ENCODE results near the gene RHAG. TPM values are rescaled to one million over a fixed set of nuclear protein-coding genes. Genes with fewer than 3 reads are reported as not detected.
"Not testable (repeated sequence)": the region's sequence is repeated elsewhere in the genome, so short reads cannot be mapped to it uniquely, and the experiment has no call there.

The RHAG gene
- total RNA-seq, 1 experiment from 2014 or later = not detected

- H3K27ac Mint-ChIP-seq = no peak overlapping the region
Measured at GRCh38 chr6:49632727-49633126, 3.9 kb downstream of the RHAG start.

DNA sequence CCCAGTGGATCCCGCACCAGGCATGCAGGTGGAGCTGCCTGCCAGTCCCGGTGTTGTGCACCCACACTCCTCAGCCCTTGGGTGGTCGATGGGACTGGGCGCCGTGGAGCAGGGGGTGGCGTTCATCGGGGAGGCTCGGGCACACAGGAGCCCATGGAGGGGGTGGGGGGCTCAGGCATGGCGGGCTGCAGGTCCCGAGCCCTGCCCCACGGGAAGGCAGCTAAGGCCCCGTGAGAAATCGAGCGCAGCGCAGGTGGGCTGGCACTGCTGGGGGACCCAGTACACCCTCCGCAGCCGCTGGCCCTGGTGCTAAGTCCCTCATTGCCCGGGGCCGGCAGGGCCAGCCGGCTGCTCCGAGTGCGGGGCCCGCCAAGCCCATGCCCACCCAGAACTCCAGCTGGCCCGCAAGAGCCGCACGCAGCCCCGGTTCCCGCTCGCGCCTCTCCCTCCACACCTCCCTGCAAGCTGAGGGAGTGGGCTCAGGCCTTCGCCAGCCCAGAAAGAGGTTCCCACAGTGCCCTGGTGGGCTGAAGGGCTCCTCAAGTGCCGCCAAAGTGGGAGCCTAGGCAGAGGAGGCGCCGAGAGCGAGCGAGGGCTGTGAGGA lies 7.1 kb downstream of the RHAG start:
- H3K79me1 ChIP-seq (ENCODE audit: insufficient read depth, low read depth, low read length, poor library complexity, severe bottlenecking); H4K91ac ChIP-seq (ENCODE audit: insufficient read length, low read depth, low read length); H2AFZ ChIP-seq (ENCODE audit: low read length); H3K56ac ChIP-seq (ENCODE audit: insufficient read length, low read depth, low read length); H3K4me2 ChIP-seq (ENCODE audit: insufficient read depth, insufficient read length, low read length); H3K14ac ChIP-seq (ENCODE audit: insufficient read depth, low read length); H3K4me1 Mint-ChIP-seq; H2BK5ac ChIP-seq (ENCODE audit: insufficient read length, low read length); H3K27ac Mint-ChIP-seq; H3K23ac ChIP-seq (ENCODE audit: insufficient read length, low read depth, low read length); H2BK15ac ChIP-seq (ENCODE audit: low read depth, low read length); H3K4me3 Mint-ChIP-seq; H3K27me3 ChIP-seq (ENCODE audit: insufficient read depth, low read length); H2BK12ac ChIP-seq (ENCODE audit: insufficient read length, low read depth, low read length); H3K9ac ChIP-seq (ENCODE audit: extremely low read depth, insufficient read length, low read length); H4K20me1 ChIP-seq (ENCODE audit: control insufficient read depth, insufficient read depth, insufficient read length); H3K23me2 ChIP-seq (ENCODE audit: insufficient read length, low read depth, low read length, poor library complexity, severe bottlenecking); DNase-seq; H3K9me3 ChIP-seq (ENCODE audit: control insufficient read depth, low read depth, low read length); H3K18ac ChIP-seq (ENCODE audit: insufficient read length, low read depth, low read length); H3K27me3 Mint-ChIP-seq (ENCODE audit: low read depth); H3K79me2 ChIP-seq (ENCODE audit: insufficient read depth, low read length); H2BK120ac ChIP-seq (ENCODE audit: low read depth, low read length, poor library complexity, severe bottlenecking); H2AK5ac ChIP-seq (ENCODE audit: insufficient read length, low read length); H4K8ac ChIP-seq (replicated peaks; ENCODE audit: insufficient read length, low read depth, low read length); H4K5ac ChIP-seq (ENCODE audit: insufficient read length, low read depth, low read length); H3T11ph ChIP-seq (ENCODE audit: low read length); H3K4ac ChIP-seq (ENCODE audit: low read depth, low read length); H2BK20ac ChIP-seq (ENCODE audit: low read depth, low read length, poor library complexity, severe bottlenecking); H3K4me1 ChIP-seq (ENCODE audit: insufficient read depth, low read length); H3K27ac ChIP-seq (ENCODE audit: insufficient read length, low read depth, low read length): not testable (repeated sequence)
- peaks cover 0 to 16% (median 10%) of the 10 kb centered on the region in 3 experiments; a peak in 4 of 7 replicates for H3K36me3 Mint-ChIP-seq (ENCODE audit: insufficient read depth in 1 of 3, low read depth in 3 of 3)
- WGBS (ENCODE audit: extremely low coverage, insufficient read length, low lambda C conversion rate) = no CpG with 5 or more reads among the region's 36 CpGs
- H3K9me3 Mint-ChIP-seq = peaks cover 9 to 15% of the 10 kb centered on the region in 2 experiments; a peak in 4 of 5 replicates

More at GRCh38 chr6:49632727-49633126, 3.9 kb downstream of the RHAG start:
- H4K20me1 ChIP-seq (ENCODE audit: control insufficient read depth, insufficient read depth, insufficient read length) = no peaks in the 10 kb centered on the region
- no peak overlapping the region for H3K27ac ChIP-seq (ENCODE audit: insufficient read length, low read depth, low read length)
- Mint-ChIP-seq H3K36me3 (ENCODE audit: insufficient read depth in 1 of 3, low read depth in 3 of 3) (peaks cover 0 to 2% (median 0%) of the 10 kb centered on the region in 3 experiments; a peak in 1 of 7 replicates), H3K4me3 (no peak overlapping the region), H3K9me3 (peaks cover 3 to 5% of the 10 kb centered on the region in 2 experiments; a peak in 2 of 5 replicates), H3K4me1 (peaks cover 4% of the 10 kb centered on the region in 2 experiments; a peak in 1 of 4 replicates), H3K27me3 (ENCODE audit: low read depth) (no peaks in the 10 kb centered on the region)
- no peaks in the 10 kb centered on the region for H3K23me2 ChIP-seq (ENCODE audit: insufficient read length, low read depth, low read length, poor library complexity, severe bottlenecking)
- no CpG with 5 or more reads among the region's 3 CpGs for WGBS (ENCODE audit: extremely low coverage, insufficient read length, low lambda C conversion rate)
- H3K9me3 ChIP-seq (ENCODE audit: control insufficient read depth, low read depth, low read length) = no peaks in the 10 kb centered on the region
- H3K4me2 ChIP-seq (ENCODE audit: insufficient read depth, insufficient read length, low read length) = no peak overlapping the region
- no peaks in the 10 kb centered on the region for H3K27me3 ChIP-seq (ENCODE audit: insufficient read depth, low read length)
- DNase-seq = no peak
- H3K18ac ChIP-seq (ENCODE audit: insufficient read length, low read depth, low read length) = no peak overlapping the region
- no peak overlapping the region for H3K56ac ChIP-seq (ENCODE audit: insufficient read length, low read depth, low read length)
- H2BK120ac ChIP-seq (ENCODE audit: low read depth, low read length, poor library complexity, severe bottlenecking) = no peak overlapping the region
- no peak overlapping the region for H2BK20ac ChIP-seq (ENCODE audit: low read depth, low read length, poor library complexity, severe bottlenecking)
- H4K5ac ChIP-seq (ENCODE audit: insufficient read length, low read depth, low read length) = no peak overlapping the region
- no peak overlapping the region for H3T11ph ChIP-seq (ENCODE audit: low read length)
- H2BK5ac ChIP-seq (ENCODE audit: insufficient read length, low read length) = no peak overlapping the region
- H2AFZ ChIP-seq (ENCODE audit: low read length) = no peak overlapping the region
- H3K14ac ChIP-seq (ENCODE audit: insufficient read depth, low read length) = no peak overlapping the region
- H4K8ac ChIP-seq (replicated peaks; ENCODE audit: insufficient read length, low read depth, low read length) = no peak overlapping the region
- H2BK15ac ChIP-seq (ENCODE audit: low read depth, low read length) = no peak overlapping the region
- TF ChIP-seq CTCF (conservative IDR thresholded peaks at IDR 0.05) = no peak
- no peak overlapping the region for H2BK12ac ChIP-seq (ENCODE audit: insufficient read length, low read depth, low read length)
- no peak overlapping the region for H4K91ac ChIP-seq (ENCODE audit: insufficient read length, low read depth, low read length)
- no peaks in the 10 kb centered on the region for H3K79me1 ChIP-seq (ENCODE audit: insufficient read depth, low read depth, low read length, poor library complexity, severe bottlenecking)
- no peak overlapping the region for H2AK5ac ChIP-seq (ENCODE audit: insufficient read length, low read length)
- no peak overlapping the region for H3K4ac ChIP-seq (ENCODE audit: low read depth, low read length)
- no peak overlapping the region for H3K9ac ChIP-seq (ENCODE audit: extremely low read depth, insufficient read length, low read length)
- no peak overlapping the region for H3K23ac ChIP-seq (ENCODE audit: insufficient read length, low read depth, low read length)
- no peaks in the 10 kb centered on the region for H3K79me2 ChIP-seq (ENCODE audit: insufficient read depth, low read length)
- H3K4me1 ChIP-seq (ENCODE audit: insufficient read depth, low read length) = no peaks in the 10 kb centered on the region
